Prostate gland (tissue), 2 donors: ENCODE results near the gene SIGLEC7. TPM values are rescaled to one million over a fixed set of nuclear protein-coding genes. Genes with fewer than 3 reads are reported as not detected.

Experiments
- DNase-seq: peaks from one replicate; pipeline ENCODE4 v3.0.0-alpha.2; 2019; ENCODE audit warnings: low spot score
- H3K27ac ChIP-seq, 2 donors: fragments of 200-600 bp; sonication (generic); 2 replicates each; pipeline ENCODE4 v1.5.1; 2017 to 2019
- H3K27me3 ChIP-seq: fragments of 200-600 bp; sonication (generic); replicated peaks from 2 replicates; pipeline ENCODE4 v1.5.1; 2019; ENCODE audit not compliant: insufficient read depth
- H3K36me3 ChIP-seq, 2 donors: fragments of 200-600 bp; sonication (generic); 1 replicate in 1 of 2; 2 replicates in 1 of 2; pipeline versions ENCODE4 v1.5.1 to v1.8.1; 2017 to 2019
- H3K4me1 ChIP-seq: fragments of 200-600 bp; sonication (generic); replicated peaks from 2 replicates; pipeline ENCODE4 v1.5.1; 2019
- H3K4me3 ChIP-seq, 2 donors: fragments of 200-600 bp; sonication (generic); 2 replicates each; pipeline ENCODE4 v1.5.1; 2017 to 2019
- H3K9me3 ChIP-seq: fragments of 200-600 bp; sonication (generic); 2 replicates; pipeline ENCODE4 v1.5.1; 2017
- POLR2A ChIP-seq: fragments of 450-650 bp; IDR thresholded peaks from one replicate; pipeline ENCODE4 v1.6.1; 2016; ENCODE audit warnings: antibody characterized with exemption, mild to moderate bottlenecking
- POLR2AphosphoS5 ChIP-seq: sonication (generic); formaldehyde crosslinking; IDR thresholded peaks from one replicate; pipeline ENCODE4 v1.6.1; 2017; ENCODE audit warnings: antibody characterized with exemption
- WGBS: methylation state at CpG from one replicate; pipeline ENCODE4 v1.1.5; 2018; 5-methylcytosine and 5-hydroxymethylcytosine counted together
- intact Hi-C: fragments of 100-400 bp; cut with DNase I; formaldehyde crosslinking; loops from one replicate; pipeline ENCODE4 v1.14.2; 2022
- total RNA-seq, 2 donors: library from RNA; depleted of rRNA; stranded (reverse); fragments of >200 nt; gene quantifications; one replicate each; pipeline ENCODE4 v1.1.0, GENCODE V29; 2016
- TF ChIP-seq, protein P1 (sequence below), 4 experiments: fragments of 200-600 bp in 2 of 4; fragments of 450-650 bp in 2 of 4; sonication (generic) in 2 of 4; IDR thresholded peaks; 1 replicate in 3 of 4; 2 replicates in 1 of 4; pipeline ENCODE4 v1.5.1; 2016 to 2019; ENCODE audit warnings: antibody characterized with exemption in 4 of 4, mild to moderate bottlenecking in 2 of 4, moderate library complexity in 2 of 4

SIGLEC7 gene
- total RNA-seq, 2 donors from 2014 or later, result not detected

DNA sequence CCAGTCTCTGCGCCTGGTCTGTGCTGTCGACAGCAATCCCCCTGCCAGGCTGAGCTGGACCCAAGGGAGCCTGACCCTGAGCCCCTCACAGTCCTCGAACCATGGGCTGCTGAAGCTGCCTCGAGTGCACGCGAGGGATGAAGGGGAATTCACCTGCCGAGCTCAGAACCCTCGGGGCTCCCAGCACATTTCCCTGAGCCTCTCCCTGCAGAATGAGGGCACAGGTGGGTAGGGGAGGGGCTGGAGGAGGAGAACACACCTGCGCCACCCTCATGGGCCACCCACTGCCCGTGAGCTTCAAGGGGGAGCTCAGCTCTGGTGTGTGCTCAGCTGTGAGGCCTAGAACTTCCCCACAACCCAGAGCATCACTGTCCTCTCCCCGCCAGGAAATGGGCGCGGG is 44.2 kb downstream of the SIGLEC7 start:
- Histone ChIP-seq H3K27ac (no peak overlapping the region), H3K9me3 (no peaks in the 10 kb centered on the region), H3K36me3 (no peaks in the 10 kb centered on the region), H3K4me3 (no peak overlapping the region), H3K27me3 (peaks cover 2% of the 10 kb centered on the region), H3K4me1 (no peaks in the 10 kb centered on the region)
- intact Hi-C loops, result no loop called here
- no peak for DNase-seq
- 61% methylated on average over 13 of the region's 13 CpGs for WGBS
- TF ChIP-seq, protein P1, sequence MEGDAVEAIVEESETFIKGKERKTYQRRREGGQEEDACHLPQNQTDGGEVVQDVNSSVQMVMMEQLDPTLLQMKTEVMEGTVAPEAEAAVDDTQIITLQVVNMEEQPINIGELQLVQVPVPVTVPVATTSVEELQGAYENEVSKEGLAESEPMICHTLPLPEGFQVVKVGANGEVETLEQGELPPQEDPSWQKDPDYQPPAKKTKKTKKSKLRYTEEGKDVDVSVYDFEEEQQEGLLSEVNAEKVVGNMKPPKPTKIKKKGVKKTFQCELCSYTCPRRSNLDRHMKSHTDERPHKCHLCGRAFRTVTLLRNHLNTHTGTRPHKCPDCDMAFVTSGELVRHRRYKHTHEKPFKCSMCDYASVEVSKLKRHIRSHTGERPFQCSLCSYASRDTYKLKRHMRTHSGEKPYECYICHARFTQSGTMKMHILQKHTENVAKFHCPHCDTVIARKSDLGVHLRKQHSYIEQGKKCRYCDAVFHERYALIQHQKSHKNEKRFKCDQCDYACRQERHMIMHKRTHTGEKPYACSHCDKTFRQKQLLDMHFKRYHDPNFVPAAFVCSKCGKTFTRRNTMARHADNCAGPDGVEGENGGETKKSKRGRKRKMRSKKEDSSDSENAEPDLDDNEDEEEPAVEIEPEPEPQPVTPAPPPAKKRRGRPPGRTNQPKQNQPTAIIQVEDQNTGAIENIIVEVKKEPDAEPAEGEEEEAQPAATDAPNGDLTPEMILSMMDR (IDR thresholded peaks at IDR 0.05), result no peak

GRCh38 chr19:51187395-51188226 is 45.5 kb downstream of the SIGLEC7 start:
- Histone ChIP-seq H3K27me3 (no peaks in the 10 kb centered on the region), H3K36me3 (no peaks in the 10 kb centered on the region), H3K27ac (no peak overlapping the region), H3K9me3 (no peaks in the 10 kb centered on the region), H3K4me3 (no peak overlapping the region), H3K4me1 (no peaks in the 10 kb centered on the region)
- WGBS, result 93% methylated on average over 11 of the region's 11 CpGs
- no peak for DNase-seq
- TF ChIP-seq POLR2AphosphoS5 (no peak), POLR2A (no peak)
- TF ChIP-seq, protein P1 (IDR thresholded peaks at IDR 0.05), result no peak
- intact Hi-C loops, result no loop called here

GRCh38 chr19:51188227-51188559 is 46.1 kb downstream of the SIGLEC7 start:
- intact Hi-C loops, result no loop called here
- TF ChIP-seq, protein P1 (IDR thresholded peaks at IDR 0.05), result no peak
- TF ChIP-seq POLR2AphosphoS5 (no peak), POLR2A (no peak)
- Histone ChIP-seq H3K36me3 (no peaks in the 10 kb centered on the region), H3K27ac (no peak overlapping the region), H3K4me3 (no peak overlapping the region), H3K9me3 (no peaks in the 10 kb centered on the region), H3K4me1 (no peaks in the 10 kb centered on the region), H3K27me3 (no peaks in the 10 kb centered on the region)
- 73% methylated on average over 2 of the region's 2 CpGs for WGBS
- no peak for DNase-seq

DNA sequence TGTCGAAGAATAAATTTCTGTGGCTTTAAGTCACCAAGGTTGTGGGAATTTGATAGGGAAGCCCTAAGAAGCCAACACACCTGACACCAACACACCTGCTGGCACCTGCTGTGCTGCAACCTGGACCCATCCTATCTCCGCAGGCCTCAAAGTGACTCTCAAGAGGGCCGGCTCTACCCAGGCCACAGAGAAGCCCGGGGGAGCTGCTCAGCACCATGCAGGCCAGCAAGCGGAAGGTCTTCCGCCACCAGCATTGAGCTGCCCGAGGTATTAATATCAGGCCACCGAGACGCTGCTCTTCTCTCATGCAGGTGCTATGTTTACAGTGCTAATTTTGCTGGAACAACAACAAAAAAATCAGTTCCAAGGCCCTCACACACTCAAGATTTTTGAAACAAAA is 50.6 kb downstream of the SIGLEC7 start:
- Histone ChIP-seq H3K9me3 (no peaks in the 10 kb centered on the region), H3K27me3 (no peaks in the 10 kb centered on the region), H3K36me3 (no peaks in the 10 kb centered on the region), H3K27ac (no peak overlapping the region), H3K4me1 (no peaks in the 10 kb centered on the region), H3K4me3 (no peak overlapping the region)
- no peak for DNase-seq
- intact Hi-C loops, result no loop called here
- WGBS, result 74% methylated on average over 9 of the region's 9 CpGs
- TF ChIP-seq POLR2A (no peak), POLR2AphosphoS5 (no peak)
- TF ChIP-seq, protein P1 (IDR thresholded peaks at IDR 0.05), result no peak
